ENCODE results near the gene NPAS1.
"Not testable (repeated sequence)": the region's sequence is repeated elsewhere in the genome, so short reads cannot be mapped to it uniquely, and the experiment has no call there.

NPAS1 gene

DNA sequence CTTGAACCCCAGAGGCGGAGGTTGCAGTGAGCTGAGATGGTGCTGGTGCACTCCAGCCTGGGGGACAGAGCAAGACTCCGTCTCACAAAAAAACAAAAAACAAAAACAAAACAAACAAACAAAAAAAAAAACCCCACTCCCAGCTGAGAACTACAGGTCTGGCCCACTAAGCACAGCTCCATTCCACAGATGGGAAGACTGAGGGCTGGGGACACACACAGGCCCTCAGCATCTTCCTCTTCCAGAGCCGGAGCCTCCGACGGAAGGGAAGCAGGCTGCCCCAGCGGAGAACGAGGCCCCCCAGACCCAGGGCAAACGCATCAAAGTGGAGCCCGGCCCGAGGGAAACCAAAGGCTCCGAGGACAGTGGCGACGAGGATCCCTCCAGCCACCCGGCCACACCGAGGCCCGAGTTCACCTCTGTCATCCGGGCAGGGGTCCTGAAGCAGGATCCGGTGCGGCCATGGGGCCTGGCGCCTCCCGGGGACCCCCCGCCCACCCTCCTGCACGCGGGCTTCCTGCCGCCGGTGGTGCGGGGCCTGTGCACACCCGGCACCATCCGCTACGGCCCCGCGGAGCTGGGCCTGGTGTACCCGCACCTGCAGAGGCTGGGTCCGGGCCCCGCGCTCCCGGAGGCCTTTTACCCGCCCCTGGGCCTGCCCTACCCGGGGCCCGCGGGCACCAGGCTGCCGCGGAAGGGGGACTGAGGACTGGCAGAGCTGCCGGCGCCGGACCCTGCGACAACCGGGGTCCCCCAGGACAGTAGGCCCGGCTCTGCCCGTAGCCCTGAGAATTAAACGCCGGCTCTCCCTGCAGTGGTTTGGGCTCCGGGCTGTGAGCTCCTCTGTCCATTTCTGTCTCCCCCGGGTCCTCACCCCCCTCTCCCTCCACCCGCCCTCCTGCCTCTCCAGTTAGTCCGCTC lies 25.6 kb downstream of the NPAS1 start:
- TF ChIP-seq, protein P1, sequence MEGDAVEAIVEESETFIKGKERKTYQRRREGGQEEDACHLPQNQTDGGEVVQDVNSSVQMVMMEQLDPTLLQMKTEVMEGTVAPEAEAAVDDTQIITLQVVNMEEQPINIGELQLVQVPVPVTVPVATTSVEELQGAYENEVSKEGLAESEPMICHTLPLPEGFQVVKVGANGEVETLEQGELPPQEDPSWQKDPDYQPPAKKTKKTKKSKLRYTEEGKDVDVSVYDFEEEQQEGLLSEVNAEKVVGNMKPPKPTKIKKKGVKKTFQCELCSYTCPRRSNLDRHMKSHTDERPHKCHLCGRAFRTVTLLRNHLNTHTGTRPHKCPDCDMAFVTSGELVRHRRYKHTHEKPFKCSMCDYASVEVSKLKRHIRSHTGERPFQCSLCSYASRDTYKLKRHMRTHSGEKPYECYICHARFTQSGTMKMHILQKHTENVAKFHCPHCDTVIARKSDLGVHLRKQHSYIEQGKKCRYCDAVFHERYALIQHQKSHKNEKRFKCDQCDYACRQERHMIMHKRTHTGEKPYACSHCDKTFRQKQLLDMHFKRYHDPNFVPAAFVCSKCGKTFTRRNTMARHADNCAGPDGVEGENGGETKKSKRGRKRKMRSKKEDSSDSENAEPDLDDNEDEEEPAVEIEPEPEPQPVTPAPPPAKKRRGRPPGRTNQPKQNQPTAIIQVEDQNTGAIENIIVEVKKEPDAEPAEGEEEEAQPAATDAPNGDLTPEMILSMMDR (IDR thresholded peaks at IDR 0.05; ENCODE audit: borderline replicate concordance, control extremely low read depth, extremely low read depth, insufficient read depth, missing control alignments) = no peak
- in situ Hi-C loops (cut with MboI; ENCODE audit: low sequenced_read_pairs, unreplicated experiment) = no loop called here
- DNase-seq (ENCODE audit: low spot score) = no peak

DNA sequence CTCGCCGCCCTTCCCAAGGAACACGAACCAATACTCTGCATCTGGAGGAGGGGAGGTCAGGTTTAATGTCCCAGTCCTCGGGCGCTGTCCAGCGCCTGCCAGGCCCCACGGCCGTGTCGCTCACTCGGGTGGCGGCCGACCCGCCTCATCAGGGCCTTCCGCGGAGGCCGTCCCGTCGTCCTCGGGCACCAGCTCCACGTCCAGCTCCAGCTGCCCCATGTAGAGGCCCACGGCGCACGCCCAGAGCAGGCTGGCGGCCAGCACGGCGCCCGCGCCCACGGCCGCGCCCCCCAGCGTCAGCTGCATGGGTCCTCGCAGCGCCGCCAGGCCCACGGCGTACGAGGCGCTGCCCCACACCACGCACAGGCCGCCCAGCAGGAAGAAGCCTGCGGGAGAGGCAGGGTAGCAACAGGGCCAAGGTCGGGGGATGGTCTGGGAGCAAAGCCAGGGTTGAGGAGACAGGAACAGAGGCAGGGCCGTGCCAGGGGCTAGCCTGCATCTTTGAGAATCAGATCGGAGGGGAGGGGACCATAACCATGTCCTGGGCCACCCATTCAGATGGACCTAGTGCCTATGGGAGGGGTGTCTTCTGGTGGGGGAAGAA lies 26.3 kb downstream of the NPAS1 start:
- DNase-seq (ENCODE audit: low spot score) = no peak
- TF ChIP-seq, protein P1 (IDR thresholded peaks at IDR 0.05; ENCODE audit: borderline replicate concordance, control extremely low read depth, extremely low read depth, insufficient read depth, missing control alignments) = no peak
- in situ Hi-C loops (cut with MboI; ENCODE audit: low sequenced_read_pairs, unreplicated experiment) = no loop called here

DNA sequence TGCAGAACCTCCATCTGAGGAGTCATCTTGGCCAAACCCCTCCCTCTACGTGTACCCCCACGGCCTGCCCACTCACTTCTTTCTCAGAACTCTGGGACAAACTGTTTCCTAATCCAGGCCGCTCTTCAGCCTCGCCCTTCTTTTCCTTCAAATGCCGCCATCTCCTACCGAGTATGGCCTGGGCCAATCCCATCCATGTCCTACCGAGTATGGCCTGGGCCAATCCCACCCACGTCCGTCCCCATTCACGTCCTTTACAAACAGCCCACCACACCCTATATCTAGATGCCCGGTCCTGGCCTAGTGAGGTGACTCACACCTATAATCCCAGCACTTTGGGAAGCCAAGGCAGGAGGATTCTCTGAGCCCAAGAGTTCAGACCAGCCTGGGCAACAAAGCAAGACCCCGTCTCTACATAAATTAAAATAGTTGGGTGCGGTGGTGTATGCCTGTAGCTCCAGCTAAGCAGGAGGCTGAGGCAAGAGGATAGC lies 27.7 kb downstream of the NPAS1 start:
- DNase-seq (ENCODE audit: low spot score) = no peak
- in situ Hi-C loops (cut with MboI; ENCODE audit: low sequenced_read_pairs, unreplicated experiment) = no loop called here
- TF ChIP-seq, protein P1 (IDR thresholded peaks at IDR 0.05; ENCODE audit: borderline replicate concordance, control extremely low read depth, extremely low read depth, insufficient read depth, missing control alignments) = no peak

DNA sequence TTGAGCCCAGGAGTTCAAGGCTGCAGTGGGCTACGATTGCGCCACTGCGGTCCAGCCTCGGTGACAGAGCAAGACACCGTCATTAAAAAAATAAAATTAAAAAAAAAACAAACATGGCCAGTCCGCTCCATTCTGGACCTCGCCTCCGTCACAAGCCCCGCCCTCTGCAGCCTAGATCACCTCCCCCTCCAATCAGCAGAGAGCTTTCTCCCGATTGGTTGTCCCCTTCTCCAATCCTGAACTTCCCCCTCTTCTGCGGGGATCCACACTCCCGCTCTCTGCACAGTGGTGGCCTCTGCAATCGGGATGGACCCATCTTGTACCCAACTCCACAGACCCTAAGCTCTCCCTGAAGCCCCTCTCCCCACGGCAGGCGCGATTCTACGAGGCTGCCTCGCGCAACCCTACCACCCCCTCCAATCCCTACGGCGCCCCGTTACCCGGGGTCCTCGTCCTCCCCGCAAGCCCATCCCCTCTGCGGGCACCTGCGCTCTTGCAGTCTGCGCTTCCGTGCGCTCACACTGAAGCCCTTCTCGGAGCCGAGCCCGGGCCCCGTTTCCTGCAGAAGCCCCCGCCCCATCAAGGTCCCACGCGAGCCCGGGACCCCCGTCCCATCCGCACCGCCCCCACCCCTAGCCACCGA lies 28.2 kb downstream of the NPAS1 start:
- DNase-seq (ENCODE audit: low spot score) = peak; percentile 96
- TF ChIP-seq, protein P1 (IDR thresholded peaks at IDR 0.05; ENCODE audit: borderline replicate concordance, control extremely low read depth, extremely low read depth, insufficient read depth, missing control alignments) = no peak
- in situ Hi-C loops (cut with MboI; ENCODE audit: low sequenced_read_pairs, unreplicated experiment) = no loop called here

DNA sequence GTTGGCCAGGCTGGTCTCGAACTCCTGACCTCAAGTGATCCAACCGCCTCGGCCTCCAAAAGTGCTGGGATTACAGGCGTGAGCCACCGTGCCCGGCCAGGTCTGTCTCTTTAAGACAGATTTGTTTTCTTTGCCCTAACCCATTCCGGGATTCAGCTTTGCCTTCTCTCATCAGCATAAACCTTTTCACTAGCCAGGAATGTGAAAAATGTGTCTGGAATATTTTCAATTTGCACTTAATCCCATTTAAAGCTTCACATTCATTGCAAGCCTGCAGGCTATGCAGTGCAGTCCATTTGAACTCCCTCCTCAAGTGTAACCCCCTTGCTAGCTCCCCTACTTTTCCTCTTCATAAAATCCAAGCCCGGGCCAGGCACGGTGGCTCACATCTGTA lies 29.7 kb downstream of the NPAS1 start:
- TF ChIP-seq, protein P1 (IDR thresholded peaks at IDR 0.05; ENCODE audit: borderline replicate concordance, control extremely low read depth, extremely low read depth, insufficient read depth, missing control alignments) = no peak
- no peak for DNase-seq (ENCODE audit: low spot score)
- in situ Hi-C loops (cut with MboI; ENCODE audit: low sequenced_read_pairs, unreplicated experiment) = no loop called here

DNA sequence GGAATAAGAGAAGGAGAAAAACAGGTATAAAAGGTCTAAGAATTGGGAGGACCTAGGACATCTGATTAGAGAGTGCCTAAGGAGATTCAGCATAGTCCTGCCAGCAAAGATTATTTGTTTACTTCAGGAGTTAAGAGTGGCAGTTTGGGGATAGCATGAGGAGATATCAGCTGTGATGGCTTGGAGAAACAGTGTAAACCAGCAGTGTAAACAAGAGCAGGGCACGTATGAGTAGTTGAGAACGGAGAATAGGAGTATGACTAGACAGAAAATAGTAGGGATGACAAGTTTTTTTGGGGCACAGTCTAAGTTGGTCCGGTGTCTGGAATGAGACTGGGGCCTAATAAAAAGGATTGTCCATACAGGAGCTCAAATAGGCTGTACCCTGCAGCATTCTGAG lies 30.9 kb downstream of the NPAS1 start:
- in situ Hi-C loops (cut with MboI; ENCODE audit: low sequenced_read_pairs, unreplicated experiment) = not testable (repeated sequence)

More for the DNA sequence above, 30.9 kb downstream of the NPAS1 start:
- DNase-seq (ENCODE audit: low spot score) = not testable (repeated sequence)

Data from GM13976 (cell line).